NCI-H774 (cell line): ENCODE results near the gene MINDY4.
A peak's percentile ranks its signal among the peaks of the same experiment; 100 is the strongest.

Experiments
- DNase-seq: peaks from one replicate; lab custom pipeline; 2025; lab: John Stamatoyannopoulos, UW

MINDY4 gene

GRCh38 chr7:30771174-30771879, at the start of gene MINDY4:
MINDY4 (plus strand) TSS chr7:30771417; CDS start chr7:30771494, 77 bp downstream.
- peak; percentile 76 for DNase-seq

DNA sequence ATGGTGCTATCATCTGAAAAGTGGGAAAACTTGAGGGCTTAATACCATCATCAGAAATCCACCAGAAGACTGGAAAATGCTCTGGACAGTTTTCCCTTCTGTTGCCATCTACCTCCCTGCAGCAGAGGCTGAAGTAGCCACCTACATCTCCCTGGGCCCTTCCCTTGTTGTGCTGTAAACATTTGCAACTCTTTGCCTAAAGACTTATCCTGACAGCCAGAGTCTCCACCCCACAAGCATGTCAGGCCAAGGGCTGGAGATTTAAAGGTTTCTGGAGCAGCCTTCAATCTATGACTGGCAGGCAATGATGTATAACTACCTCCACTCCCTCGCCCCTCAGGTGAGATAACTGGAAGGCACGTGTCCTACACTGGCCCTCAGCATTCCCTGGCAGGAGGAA, 49.0 kb upstream of the MINDY4 start:
- DNase-seq = no peak

GRCh38 chr7:30722671-30723070, 48.5 kb upstream of the MINDY4 start:
- DNase-seq = no peak

DNA sequence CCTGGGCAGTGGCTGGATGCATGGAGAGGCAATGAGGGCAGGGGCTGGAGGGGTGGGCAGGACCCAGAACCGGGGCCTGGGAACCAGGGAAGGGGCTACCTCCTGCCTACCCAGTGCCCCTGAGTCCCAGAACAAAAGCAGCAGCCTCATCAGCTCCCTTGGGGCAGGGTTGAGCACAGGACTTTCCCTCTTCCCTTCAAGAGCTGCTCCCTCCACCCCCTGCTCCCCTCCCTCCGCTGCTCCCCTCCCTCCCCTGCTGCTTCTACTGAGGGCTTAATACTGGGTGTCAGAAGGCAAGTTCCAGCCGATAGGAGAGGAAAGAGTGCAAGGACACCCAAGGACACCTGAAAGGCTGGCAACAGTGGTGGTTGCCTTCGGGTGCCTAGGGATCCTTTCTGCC, 47.4 kb upstream of the MINDY4 start:
- no peak for DNase-seq

GRCh38 chr7:30726296-30727006, 44.8 kb upstream of the MINDY4 start:
- DNase-seq = no peak

DNA sequence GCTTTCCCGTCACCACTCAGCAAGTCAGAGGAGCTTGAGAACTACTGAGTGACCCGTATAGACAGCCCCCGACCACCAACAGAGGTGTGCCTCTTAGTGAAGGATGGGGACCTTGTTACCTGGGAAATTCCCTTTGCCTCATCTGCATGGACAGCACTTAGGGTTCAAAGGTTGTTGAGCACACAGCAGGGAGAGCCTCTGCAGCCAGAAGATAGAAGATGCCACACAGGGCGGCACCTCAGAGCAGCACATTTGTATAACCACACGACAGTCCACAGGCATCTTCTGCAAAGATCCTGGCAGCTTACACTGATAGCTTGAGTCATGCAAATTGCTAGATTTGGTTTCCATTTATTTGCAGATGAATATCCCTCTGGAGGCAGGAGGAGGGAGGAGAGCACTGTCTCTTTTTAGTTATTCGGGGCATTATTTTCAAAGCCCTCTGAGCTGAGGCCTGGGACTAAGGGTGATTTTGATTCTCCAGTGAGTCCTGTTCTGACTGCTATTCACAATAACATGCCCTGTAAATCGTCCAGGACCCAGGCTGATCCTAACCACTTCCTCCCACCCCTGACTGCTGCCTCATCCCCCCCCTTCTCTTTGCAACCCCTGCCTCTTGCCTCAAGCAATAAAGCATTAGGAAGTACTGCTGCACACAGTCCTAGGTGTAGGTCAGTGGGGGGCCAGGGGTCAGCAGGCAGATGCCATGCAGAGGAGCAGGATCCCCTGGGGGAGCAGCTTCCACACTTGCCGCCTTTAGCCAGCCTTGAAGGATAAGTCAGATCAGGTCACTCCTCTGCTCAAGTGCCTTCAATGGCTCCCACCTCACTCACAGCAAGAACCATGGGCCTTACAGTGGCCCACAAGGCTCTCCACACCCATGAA, 43.9 kb upstream of the MINDY4 start:
- no peak for DNase-seq

GRCh38 chr7:30728591-30729100, 42.6 kb upstream of the MINDY4 start:
- DNase-seq = no peak

- DNase-seq = no peak
Measured at GRCh38 chr7:30729642-30730041, 41.6 kb upstream of the MINDY4 start.

DNA sequence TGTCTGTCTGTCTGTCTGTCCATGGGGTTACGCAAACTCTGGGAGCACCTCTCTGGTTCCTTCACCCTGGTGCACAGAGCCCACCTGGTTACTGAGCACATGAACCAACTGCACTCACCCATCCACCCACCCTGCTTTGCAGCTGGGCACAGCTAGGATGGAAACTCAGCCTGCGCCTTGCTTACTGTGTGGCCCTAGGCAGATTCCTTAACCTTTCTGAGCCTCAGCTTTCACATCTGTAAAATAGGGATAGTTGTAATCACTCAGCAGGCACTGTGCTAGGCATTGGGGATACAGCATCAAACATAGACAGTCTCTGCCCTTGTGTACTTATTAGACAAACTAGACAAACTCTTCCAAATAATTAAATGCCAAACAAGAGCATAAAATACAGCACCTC, 41.1 kb upstream of the MINDY4 start:
- no peak for DNase-seq

GRCh38 chr7:30730996-30731395, 40.2 kb upstream of the MINDY4 start:
- DNase-seq = no peak

DNA sequence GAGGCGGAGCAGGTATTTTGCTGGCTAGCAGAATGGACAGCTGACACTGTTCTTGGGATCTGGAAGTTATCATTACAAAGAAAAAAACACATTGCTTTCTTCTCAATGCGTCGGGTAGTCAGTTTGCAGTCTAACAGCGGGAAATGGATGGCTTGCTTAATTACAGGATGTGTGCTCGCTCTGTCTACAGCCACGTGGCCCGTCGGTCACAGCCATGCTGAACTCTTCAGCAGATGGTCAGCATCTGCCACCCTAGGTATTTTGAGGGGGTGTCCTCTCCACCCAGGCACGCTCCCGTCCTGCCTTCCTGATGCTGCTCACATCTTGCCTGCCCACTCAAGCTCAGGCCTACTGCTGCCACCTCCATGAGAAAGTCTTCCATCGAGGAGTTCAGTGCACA, 39.6 kb upstream of the MINDY4 start:
- no peak for DNase-seq

DNA sequence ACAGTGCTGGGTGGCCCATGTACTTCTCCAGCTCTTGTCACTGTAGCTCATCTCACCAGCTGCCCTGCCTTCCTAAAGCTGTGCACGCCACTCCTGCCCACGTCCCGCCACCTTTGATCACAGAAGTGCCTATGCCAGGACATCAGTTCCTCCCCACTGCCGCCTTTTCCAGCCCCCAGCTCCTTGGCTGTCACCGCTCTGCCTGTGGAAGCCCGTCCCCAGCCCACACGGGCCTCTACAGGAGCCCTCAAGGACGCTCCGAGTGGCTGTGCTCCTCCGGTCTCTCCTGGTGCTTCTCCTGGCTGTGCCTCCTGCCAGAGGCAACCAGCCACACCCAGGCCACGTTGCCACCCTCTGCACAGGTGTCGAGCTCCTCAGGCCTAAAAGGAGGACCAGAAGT, 38.6 kb upstream of the MINDY4 start:
- no peak for DNase-seq

GRCh38 chr7:30733216-30733615, 38.0 kb upstream of the MINDY4 start:
- DNase-seq = no peak

- no peak for DNase-seq
Measured at GRCh38 chr7:30733691-30734090, 37.5 kb upstream of the MINDY4 start.

DNA sequence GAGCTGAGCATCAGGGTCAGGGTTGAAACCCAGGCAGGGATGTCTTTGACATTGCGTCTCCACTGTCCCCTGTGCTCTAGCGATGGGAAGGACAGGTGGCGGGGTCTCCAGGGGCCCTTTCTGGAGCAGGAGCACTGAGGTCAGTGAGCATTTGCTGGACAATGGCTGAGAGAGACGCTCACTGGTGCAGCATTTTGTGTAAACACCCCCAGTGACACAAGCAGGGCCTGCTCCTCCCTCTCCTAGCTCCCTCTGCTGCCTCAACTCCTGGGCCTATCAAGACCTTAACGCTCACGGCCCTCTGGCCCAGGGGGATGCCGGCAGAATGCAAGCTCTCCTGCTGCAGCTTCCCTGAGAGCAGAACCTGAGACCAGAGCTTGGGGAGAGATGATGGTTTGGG, 36.7 kb upstream of the MINDY4 start:
- DNase-seq = no peak

DNA sequence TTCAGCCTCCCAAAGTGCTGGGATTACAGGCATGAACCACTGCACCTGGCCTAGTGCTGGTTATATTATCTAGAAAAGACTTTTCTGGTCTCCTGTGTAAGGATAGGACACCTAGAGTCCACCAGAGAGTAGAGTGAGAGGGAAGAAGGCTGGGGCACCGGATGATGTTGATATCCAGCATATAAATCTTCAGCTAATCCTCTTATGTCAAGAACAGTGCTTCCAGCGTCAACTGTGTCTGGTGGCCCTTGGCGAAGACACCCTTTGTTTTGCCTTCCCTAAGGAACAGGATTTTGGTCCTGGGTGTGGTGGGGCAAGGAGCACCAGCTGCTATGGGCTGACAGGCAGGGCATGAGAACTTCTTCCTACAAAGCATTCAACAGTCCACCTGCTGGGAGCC, 35.6 kb upstream of the MINDY4 start:
- no peak for DNase-seq

- no peak for DNase-seq
Measured at GRCh38 chr7:30736291-30736690, 34.9 kb upstream of the MINDY4 start.

DNA sequence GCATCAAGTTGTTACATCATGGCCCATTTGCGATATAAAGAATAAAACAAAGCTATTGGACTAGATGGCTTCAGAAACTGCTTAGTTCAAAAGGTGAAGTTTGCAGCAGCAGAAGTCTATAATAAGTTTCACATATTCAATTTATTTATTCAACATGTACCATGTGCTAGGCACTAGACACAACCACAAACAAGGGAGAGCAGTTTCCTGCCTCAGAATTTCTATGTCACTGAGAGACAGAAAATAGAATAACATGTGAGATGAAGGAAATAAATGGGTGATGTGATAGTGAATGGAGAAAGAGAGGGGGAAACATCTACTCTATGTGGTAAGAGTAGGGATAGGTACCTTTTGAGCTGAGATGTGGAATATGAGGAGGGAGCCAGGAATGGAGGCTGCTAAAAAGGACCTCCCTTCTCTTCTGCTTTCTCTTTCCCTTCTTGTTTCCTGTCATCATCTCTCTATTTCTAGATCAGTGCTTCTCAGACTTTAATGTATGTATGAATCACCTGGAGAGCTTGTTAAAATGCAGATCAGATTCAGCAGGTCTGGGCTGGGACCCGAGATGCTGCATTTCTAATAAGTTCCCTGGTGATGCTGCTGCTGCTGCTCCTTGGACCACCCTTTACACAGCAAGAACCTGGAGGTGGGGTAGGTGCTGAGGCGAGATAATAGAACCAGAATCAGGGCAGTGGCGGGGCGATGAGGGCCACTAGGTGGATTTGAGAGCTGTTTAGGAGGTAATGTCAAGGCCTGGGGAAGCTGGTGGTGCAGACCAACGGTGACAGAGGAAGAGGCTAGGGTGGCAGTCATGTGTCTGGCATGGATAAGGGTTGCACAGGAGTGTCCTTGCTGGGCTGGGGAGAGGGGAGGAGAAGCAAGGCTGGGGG, 32.9 kb upstream of the MINDY4 start:
- no peak for DNase-seq

GRCh38 chr7:30739691-30740090, 31.5 kb upstream of the MINDY4 start:
- DNase-seq = no peak

DNA sequence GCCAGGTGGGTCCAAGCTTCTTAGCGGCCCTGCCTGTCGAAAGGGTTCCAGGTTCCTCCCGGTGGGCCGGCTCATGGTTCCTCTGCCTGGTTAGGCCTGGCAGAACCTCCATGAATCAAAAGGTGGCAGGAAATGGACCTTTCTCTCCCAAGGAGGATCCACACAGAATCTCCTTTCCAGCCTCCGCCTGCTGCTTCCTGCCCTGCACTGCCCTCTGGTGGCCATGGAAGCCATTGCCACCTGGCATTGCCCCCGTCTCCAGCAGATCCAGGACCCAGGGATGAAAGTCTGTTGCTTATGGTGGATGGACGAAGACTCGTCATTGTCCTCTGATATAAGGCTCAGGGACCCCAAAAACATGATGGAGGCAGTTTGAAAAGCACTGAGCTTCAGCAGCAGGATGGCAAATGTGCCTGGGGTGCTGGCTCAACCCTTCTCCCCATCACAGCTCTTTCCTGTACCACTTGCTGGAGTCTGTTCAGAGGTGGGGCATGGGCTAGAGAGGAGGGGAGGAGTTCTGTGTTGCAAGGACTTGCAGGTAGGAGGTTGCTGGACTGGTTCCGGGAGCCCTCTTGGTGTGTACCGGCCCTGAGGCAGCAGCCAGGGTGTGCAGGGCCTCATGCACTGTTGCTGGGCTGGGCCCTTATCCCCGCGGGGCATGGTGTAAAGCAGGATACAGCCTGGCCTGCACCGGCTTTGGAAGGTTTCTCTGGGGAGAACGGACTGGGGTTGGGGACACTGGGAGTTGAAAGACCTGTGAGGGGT, 30.6 kb upstream of the MINDY4 start:
- DNase-seq = peak; percentile 45

- DNase-seq = no peak
Measured at GRCh38 chr7:30741289-30741688, 29.9 kb upstream of the MINDY4 start.
